GM19467 (cell line): ENCODE measurements around the gene SLC10A2.
A peak's percentile ranks its signal among the peaks of the same experiment; 100 is the strongest.
"Not testable (repeated sequence)": the region's sequence is repeated elsewhere in the genome, so short reads cannot be mapped to it uniquely, and the experiment has no call there.

Experiments
- ATAC-seq: cut with Tn5 transposase; IDR thresholded peaks from one replicate; pipeline ENCODE4 v1.9.1; 2021; ENCODE audit warnings: mild to moderate bottlenecking, moderate library complexity; ENCODE audit not compliant: unreplicated experiment

SLC10A2 gene

GRCh38 chr13:103066079-103066780 is at the start of gene SLC10A2:
Gene SLC10A2 (minus strand): TSS chr13:103066417. CDS start chr13:103066249, 168 bp downstream.
- no peak for ATAC-seq

GRCh38 chr13:103107580-103107979 is 41.4 kb upstream of the SLC10A2 start:
- no peak for ATAC-seq

- ATAC-seq, result no peak
Observed at GRCh38 chr13:103104340-103104739, 38.1 kb upstream of the SLC10A2 start.

GRCh38 chr13:103103456-103103855 is 37.2 kb upstream of the SLC10A2 start:
- not testable (repeated sequence) for ATAC-seq

GRCh38 chr13:103102482-103102881 is 36.3 kb upstream of the SLC10A2 start:
- no peak for ATAC-seq

- no peak for ATAC-seq
Observed at GRCh38 chr13:103101901-103102300, 35.7 kb upstream of the SLC10A2 start.

- ATAC-seq, result no peak
Observed at GRCh38 chr13:103101500-103101899, 35.3 kb upstream of the SLC10A2 start.

GRCh38 chr13:103100830-103101229 is 34.6 kb upstream of the SLC10A2 start:
- no peak for ATAC-seq

GRCh38 chr13:103099722-103100293 is 33.6 kb upstream of the SLC10A2 start:
- no peak for ATAC-seq

GRCh38 chr13:103098535-103098934 is 32.3 kb upstream of the SLC10A2 start:
- ATAC-seq, result no peak

- ATAC-seq, result no peak
Observed at GRCh38 chr13:103097366-103097928, 31.2 kb upstream of the SLC10A2 start.

GRCh38 chr13:103093649-103094048 is 27.4 kb upstream of the SLC10A2 start:
- ATAC-seq, result not testable (repeated sequence)

- no peak for ATAC-seq
Observed at GRCh38 chr13:103087275-103087674, 21.1 kb upstream of the SLC10A2 start.

- ATAC-seq, result no peak
Observed at GRCh38 chr13:103081435-103081834, 15.2 kb upstream of the SLC10A2 start.

GRCh38 chr13:103078158-103078557 is 11.9 kb upstream of the SLC10A2 start:
- peak; percentile 92 for ATAC-seq

- no peak for ATAC-seq
Observed at GRCh38 chr13:103068836-103069235, 2.6 kb upstream of the SLC10A2 start.

- peak; percentile 46 for ATAC-seq
Observed at GRCh38 chr13:103067751-103068555, 1.7 kb upstream of the SLC10A2 start.

- no peak for ATAC-seq
Observed at GRCh38 chr13:103066781-103067345, 646 bp upstream of the SLC10A2 start.

- no peak for ATAC-seq
Observed at GRCh38 chr13:103063376-103063775, 2.8 kb downstream of the SLC10A2 start.

GRCh38 chr13:103062079-103062478 is 4.1 kb downstream of the SLC10A2 start:
- no peak for ATAC-seq

GRCh38 chr13:103056008-103056407 is 10.2 kb downstream of the SLC10A2 start:
- no peak for ATAC-seq
